ENCODE measurements around the gene GRM7.

Gene GRM7

DNA sequence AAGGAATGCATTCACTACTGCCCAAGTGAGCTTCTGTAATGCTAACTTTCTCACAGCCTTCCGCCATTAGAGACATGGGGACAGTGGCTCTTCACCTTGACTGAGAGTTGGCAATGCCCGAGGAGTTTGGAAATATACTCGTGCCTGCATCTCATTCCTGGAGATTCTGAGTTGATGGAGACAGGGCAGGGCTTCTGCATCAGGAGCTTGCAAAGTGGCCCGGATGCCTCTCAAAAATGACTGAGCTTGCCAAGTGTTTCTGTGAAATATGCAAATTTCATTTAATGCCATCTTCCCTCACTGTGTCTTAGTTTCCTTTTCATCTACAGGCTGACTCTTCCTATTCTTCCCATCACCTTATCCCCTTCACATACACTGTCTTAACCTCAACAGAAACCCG is 346.2 kb downstream of the GRM7 start:
- Mint-ChIP-seq H3K27me3 (no peaks in the 10 kb centered on the region), H3K27ac (no peak overlapping the region), H3K4me1 (ENCODE audit: low read depth) (no peaks in the 10 kb centered on the region), H3K36me3 (ENCODE audit: low read depth) (no peaks in the 10 kb centered on the region), H3K4me3 (no peak overlapping the region), H3K9me3 (peaks cover 5% of the 10 kb centered on the region)

DNA sequence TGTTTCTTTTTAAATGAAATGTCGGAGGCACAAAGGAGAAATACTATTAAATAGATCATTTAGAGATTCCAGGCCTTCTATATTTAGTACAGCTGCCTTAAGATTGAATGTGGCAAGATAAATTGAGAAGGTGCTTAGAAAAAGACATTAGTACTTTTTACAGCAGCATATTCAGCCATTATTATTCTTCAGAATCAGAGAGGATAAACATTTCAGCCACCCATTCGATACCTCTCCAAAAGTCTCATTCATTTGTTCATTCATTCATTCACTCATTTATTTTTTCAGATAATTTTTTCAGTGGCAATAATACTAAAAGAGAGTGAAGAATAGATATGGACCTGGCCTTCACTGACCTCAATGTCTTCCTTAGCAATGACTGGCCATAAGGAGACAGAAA is 347.0 kb downstream of the GRM7 start:
- Mint-ChIP-seq H3K36me3 (ENCODE audit: low read depth) (no peaks in the 10 kb centered on the region), H3K9me3 (peaks cover 3% of the 10 kb centered on the region), H3K27ac (no peak overlapping the region), H3K4me1 (ENCODE audit: low read depth) (no peaks in the 10 kb centered on the region), H3K4me3 (no peak overlapping the region), H3K27me3 (no peaks in the 10 kb centered on the region)

DNA sequence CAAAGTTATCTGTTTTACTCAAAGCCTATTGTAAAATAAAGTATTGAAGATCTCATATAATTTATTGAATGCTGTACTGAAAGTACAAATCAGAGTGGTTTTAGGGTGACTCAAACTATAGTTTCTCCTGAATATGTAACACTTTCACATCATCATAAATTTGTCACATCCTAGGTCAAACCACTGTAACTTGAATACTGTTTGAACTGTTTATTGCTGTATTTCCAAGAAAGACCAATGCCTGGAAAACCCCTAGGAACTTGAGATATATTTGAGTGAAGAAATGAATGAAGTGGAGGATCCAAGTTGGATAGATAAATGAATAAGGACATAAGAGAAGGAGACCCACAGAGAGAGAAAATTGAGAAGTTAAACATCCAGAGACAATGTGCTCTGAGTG is 348.2 kb downstream of the GRM7 start:
- H3K36me3 Mint-ChIP-seq (ENCODE audit: low read depth): no peaks in the 10 kb centered on the region
- no peaks in the 10 kb centered on the region for H3K4me1 Mint-ChIP-seq (ENCODE audit: low read depth)
- no peak overlapping the region for H3K4me3 Mint-ChIP-seq
- H3K27ac Mint-ChIP-seq: no peak overlapping the region
- H3K27me3 Mint-ChIP-seq: no peaks in the 10 kb centered on the region
- no peaks in the 10 kb centered on the region for H3K9me3 Mint-ChIP-seq

DNA sequence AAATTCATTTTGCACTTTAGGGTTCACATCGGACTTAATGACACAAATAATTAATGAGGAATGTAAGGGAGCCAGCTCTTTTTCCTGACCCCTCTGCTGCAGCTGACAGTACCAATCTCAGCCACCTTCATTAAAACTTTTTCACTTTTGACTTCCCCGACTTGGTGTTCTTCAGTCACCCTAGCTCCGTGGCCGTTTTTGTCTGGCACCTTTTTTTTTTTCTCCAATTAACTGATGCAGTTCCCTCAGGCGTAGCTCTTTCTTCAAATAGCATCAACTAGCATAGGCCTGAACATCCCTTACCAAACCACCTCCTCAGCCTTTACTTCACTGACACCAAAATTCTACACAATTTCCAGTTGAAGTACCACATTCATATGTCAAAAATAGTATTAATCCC is 350.8 kb downstream of the GRM7 start:
- H3K27ac Mint-ChIP-seq: no peak overlapping the region
- no peaks in the 10 kb centered on the region for H3K4me1 Mint-ChIP-seq (ENCODE audit: low read depth)

DNA sequence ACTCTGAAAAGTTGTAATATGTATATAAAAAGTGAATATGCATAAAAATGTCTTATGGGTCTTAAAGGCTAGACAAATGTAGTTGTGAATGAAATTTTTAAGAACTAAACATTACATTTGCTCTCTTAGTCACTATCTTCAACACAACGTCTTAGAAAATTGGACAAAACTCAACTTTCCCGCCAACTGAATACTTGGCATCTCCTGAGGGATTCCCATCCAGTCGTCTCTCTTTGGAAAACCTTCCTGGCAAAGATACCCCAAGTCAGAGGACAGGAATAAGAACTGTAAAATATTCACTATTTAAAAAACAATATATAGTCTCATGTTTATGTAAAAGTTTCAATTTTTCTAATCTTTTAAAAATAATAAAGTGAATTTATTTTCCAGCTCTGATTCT is 354.8 kb downstream of the GRM7 start:
- no peak overlapping the region for H3K4me3 Mint-ChIP-seq
- H3K27me3 Mint-ChIP-seq: no peaks in the 10 kb centered on the region
- no peaks in the 10 kb centered on the region for H3K4me1 Mint-ChIP-seq (ENCODE audit: low read depth)
- H3K9me3 Mint-ChIP-seq: no peaks in the 10 kb centered on the region
- H3K36me3 Mint-ChIP-seq (ENCODE audit: low read depth): no peaks in the 10 kb centered on the region
- H3K27ac Mint-ChIP-seq: no peak overlapping the region

More for the DNA sequence above, 350.8 kb downstream of the GRM7 start:
- Mint-ChIP-seq H3K27me3 (no peaks in the 10 kb centered on the region), H3K36me3 (ENCODE audit: low read depth) (no peaks in the 10 kb centered on the region), H3K9me3 (no peaks in the 10 kb centered on the region), H3K4me3 (no peak overlapping the region)

DNA sequence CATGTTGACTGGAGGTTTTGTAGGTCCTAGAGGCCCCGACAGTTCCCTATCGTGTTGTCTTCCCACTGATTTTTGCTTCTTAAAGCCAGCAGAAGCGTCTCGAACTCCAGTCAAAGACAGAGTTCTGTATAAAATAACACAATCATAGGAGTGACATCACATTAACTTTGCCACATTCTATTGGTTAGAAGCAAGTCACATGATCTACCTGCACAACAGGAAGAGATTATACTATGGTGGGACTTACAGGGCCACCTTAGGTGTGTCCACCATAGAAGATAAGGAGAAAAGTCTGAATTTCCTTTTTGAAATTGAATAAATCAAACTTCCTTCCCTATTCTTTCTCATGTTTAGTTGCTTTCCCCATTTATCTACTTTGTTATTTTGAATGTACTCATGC is 365.5 kb downstream of the GRM7 start:
- H3K27me3 Mint-ChIP-seq: no peaks in the 10 kb centered on the region
- H3K4me3 Mint-ChIP-seq: no peak overlapping the region
- no peaks in the 10 kb centered on the region for H3K36me3 Mint-ChIP-seq (ENCODE audit: low read depth)
- H3K9me3 Mint-ChIP-seq: peaks cover 7% of the 10 kb centered on the region
- H3K4me1 Mint-ChIP-seq (ENCODE audit: low read depth): no peaks in the 10 kb centered on the region
- no peak overlapping the region for H3K27ac Mint-ChIP-seq

DNA sequence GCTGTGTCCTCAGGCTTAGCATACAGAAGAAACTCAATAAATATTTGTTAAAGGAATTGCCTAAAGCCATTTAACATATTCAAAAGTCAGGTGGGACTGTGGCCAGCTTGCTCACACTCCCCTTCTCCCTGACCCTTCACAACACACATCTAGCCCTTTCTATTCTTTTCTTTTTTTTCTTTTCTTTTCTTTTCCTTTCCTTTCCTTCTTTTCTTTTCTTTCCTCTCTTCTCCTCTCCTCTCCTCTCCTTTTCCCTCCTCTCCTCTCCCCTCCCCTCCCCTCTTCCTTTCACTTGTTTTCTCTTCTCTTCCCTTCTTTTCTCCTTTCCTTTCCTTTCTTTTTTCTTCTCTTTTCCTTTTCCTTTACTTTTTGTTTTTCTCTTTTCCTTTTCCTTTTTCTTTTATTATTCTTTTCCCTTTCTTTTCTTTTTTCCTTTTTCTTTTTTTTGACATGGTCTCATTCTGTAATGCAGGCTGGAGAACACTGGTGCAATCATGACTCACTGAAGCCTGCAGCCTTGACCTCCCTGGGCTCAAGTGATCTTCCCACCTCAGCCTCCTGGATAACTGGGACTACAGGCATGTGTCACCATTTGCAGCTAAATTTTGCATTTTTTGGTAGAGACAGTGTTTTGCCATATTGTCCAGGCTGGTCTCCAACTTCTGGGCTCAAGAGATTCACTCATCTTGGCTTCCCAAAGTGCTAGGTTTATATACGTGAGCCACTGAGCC is 377.8 kb downstream of the GRM7 start:
- H3K36me3 Mint-ChIP-seq (ENCODE audit: low read depth): no peaks in the 10 kb centered on the region
- no peak overlapping the region for H3K4me3 Mint-ChIP-seq
- no peak overlapping the region for H3K27ac Mint-ChIP-seq
- H3K27me3 Mint-ChIP-seq: no peaks in the 10 kb centered on the region
- peaks cover 13% of the 10 kb centered on the region for H3K9me3 Mint-ChIP-seq
- H3K4me1 Mint-ChIP-seq (ENCODE audit: low read depth): no peaks in the 10 kb centered on the region

DNA sequence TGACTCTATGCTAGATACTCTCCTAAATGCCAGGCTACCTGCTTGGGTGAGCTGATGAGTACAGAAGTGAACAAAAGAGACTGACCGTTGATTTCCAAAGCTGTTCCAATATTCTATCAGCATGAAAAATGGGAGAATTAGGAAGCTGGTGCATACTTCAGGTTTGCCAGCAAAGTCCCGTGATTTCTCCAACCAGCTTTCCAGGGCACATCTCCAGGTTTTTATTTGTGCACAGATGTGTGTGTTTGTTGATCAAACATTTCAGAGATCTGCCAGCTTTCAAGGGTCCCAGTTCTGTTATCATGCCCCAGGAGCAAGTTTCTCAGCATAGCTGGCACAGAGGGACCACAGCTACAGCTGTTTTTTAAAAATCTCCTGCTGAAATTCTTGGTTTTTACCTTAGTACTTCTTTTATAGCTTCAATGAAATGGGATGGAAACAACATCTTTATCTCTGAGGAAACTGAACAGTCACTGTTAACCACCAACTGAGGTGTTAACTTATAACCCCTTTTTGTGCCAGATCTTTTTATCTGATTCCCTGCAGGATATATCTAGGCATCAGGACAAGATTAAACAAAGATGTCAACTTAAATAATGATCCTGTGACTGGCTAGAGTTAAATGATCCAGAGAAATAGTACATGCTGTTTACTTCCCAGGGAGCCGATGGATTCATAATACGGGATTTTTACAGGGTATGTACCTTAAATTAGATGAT is 380.8 kb downstream of the GRM7 start:
- H3K4me1 Mint-ChIP-seq (ENCODE audit: low read depth): no peaks in the 10 kb centered on the region
- no peak overlapping the region for H3K27ac Mint-ChIP-seq
- H3K36me3 Mint-ChIP-seq (ENCODE audit: low read depth): no peaks in the 10 kb centered on the region
- H3K9me3 Mint-ChIP-seq: peaks cover 10% of the 10 kb centered on the region
- H3K27me3 Mint-ChIP-seq: no peaks in the 10 kb centered on the region
- no peak overlapping the region for H3K4me3 Mint-ChIP-seq

DNA sequence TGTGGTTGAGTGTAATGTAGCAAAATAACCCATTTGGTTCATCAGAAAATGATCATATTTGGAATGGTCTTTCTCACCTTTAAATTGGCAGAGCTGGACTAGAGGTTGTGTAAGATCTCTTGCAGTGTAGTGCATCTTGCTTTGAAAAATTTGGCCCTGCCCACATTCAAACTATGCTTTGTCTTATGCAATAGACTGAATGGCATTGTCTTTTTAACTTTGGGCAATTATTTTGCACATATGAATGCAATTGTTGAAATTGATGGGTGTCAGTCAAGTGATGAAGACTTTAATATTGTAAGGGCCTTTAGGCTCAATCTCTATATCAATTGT is 381.4 kb downstream of the GRM7 start:
- H3K4me1 Mint-ChIP-seq (ENCODE audit: low read depth): no peaks in the 10 kb centered on the region
- no peak overlapping the region for H3K27ac Mint-ChIP-seq
- H3K27me3 Mint-ChIP-seq: no peaks in the 10 kb centered on the region
- H3K36me3 Mint-ChIP-seq (ENCODE audit: low read depth): no peaks in the 10 kb centered on the region
- no peak overlapping the region for H3K4me3 Mint-ChIP-seq
- H3K9me3 Mint-ChIP-seq: peaks cover 9% of the 10 kb centered on the region

DNA sequence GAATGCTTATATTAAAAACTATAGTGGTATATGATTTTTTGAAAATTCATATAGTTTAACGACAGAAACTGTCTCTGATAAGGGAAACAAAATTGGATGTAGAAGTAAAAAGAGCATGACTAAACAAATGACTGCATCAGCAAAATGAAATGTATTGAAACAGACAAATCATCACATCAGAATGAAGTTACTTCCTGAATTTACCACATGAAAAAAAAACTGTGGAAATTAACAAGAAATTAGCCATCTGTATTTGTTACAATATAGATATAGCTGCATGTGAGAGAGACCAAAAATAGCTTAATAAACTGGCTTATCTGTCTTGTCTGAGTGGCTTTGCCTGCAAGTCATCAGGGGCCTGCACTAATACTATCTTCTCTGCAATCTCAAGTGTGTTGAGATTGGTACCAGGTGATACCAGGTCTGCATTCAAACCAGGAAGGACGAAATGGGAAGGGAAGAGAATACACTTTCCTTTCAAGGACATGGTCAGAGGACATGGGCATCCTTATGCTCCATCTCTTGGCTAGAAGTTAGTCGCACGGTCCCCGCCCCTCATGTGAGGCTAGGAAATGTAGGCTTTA is 388.7 kb downstream of the GRM7 start:
- H3K36me3 Mint-ChIP-seq (ENCODE audit: low read depth): no peaks in the 10 kb centered on the region
- no peaks in the 10 kb centered on the region for H3K9me3 Mint-ChIP-seq
- H3K4me3 Mint-ChIP-seq: no peak overlapping the region
- H3K27me3 Mint-ChIP-seq: no peaks in the 10 kb centered on the region
- H3K4me1 Mint-ChIP-seq (ENCODE audit: low read depth): no peaks in the 10 kb centered on the region
- H3K27ac Mint-ChIP-seq: no peak overlapping the region

DNA sequence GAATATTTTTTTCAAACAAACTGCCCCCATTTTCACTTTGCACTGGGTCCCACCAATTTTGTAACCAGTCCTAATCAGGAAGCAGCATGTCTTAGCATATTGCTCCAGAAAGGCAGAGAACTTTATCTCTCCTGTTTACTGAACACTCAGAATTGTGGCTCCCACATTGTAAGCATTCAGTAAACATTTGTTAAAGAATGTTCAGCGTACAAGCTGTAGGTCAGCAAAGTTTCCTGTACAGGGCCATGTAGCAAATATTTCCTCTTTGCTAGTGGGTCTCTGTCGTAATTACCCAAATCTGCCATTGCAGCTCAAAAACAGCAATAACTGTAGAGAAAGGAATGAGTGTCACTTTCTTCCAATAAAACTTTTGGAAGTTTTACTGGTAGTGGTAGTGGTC is 393.3 kb downstream of the GRM7 start:
- Mint-ChIP-seq H3K9me3 (peaks cover 5% of the 10 kb centered on the region), H3K27me3 (no peaks in the 10 kb centered on the region), H3K27ac (no peak overlapping the region), H3K36me3 (ENCODE audit: low read depth) (no peaks in the 10 kb centered on the region), H3K4me1 (ENCODE audit: low read depth) (no peaks in the 10 kb centered on the region), H3K4me3 (no peak overlapping the region)

DNA sequence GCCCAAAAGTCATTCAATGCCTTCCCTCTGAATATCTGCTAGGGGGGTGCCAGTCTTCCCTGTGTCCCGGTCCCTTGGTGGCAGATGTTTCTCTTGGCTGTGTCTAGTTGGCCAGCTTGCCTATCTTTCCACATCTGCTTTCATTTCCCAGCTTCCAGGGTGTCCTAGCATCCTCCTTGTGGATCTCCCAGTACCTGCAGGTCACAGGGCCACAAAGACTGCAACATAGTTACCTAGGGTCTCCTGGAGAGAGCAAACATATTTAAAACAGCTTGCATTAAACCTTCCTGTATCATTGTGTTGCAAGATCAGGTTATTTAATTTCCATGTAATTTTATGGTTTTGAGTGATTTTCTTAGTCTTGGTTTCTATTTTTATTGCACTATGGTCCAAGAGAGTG is 400.1 kb downstream of the GRM7 start:
- Mint-ChIP-seq H3K4me3 (no peak overlapping the region), H3K36me3 (ENCODE audit: low read depth) (no peaks in the 10 kb centered on the region), H3K4me1 (ENCODE audit: low read depth) (no peaks in the 10 kb centered on the region), H3K27ac (no peak overlapping the region), H3K27me3 (no peaks in the 10 kb centered on the region), H3K9me3 (peaks cover 5% of the 10 kb centered on the region)

DNA sequence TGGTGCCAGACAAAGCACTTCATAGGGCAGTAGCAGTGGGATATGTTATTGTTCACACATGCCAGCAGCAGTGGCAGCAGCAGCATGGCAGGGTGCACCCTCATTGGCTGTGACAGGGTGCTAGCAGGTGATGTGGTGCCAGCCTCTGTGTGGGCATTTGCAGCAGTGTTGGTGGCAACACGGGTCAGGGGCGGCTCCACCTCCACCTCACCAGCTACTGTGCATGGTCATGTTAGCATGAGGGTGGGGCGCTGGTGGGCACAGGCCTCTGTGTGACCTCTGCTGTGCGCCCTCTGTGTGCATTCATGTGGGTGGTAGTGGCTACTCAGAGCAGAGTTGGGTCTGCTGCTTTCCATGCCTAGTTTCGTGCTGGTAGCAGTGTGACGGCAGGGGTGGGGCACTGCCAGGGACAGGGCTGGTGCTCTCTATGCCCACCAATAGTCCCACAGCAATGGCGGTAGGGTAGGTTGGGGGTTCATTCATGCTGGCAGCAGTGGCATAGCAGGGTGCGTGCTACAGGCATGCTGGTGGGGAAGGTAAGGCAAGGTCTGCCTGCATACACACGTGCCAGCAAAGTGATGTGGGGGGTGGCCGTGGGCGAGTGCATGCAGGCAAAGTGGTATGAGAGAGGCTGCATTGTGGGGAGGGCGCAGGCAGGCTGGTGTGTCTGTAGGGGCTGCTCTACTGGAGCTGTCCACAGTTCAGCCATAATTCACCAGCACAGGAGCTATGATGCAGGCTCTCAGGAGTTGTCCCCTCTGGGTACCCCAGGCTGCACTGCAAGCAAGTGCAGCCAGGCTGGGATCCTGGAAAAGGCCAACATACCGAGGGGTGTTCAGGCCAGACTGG is 402.7 kb downstream of the GRM7 start:
- H3K36me3 Mint-ChIP-seq (ENCODE audit: low read depth): no peaks in the 10 kb centered on the region
- H3K4me3 Mint-ChIP-seq: no peak overlapping the region
- H3K9me3 Mint-ChIP-seq: no peaks in the 10 kb centered on the region
- no peak overlapping the region for H3K27ac Mint-ChIP-seq
- H3K4me1 Mint-ChIP-seq (ENCODE audit: low read depth): no peaks in the 10 kb centered on the region
- H3K27me3 Mint-ChIP-seq: no peaks in the 10 kb centered on the region

DNA sequence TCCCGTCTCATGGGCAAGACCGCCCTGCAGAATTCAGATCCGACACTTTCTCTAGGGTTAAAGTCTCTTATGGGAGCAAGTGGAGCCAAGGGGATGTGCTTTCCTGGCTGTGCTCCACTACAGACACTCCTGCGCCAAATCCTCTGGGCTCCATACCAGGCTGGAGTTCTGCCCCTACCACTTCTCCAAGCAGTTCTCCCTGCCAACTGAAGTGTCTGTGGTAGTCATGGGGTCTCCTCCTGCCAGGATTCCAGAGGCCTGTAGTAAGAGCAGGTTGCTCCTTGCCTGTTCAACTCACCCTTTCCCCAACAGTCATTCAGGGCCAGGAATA is 403.2 kb downstream of the GRM7 start:
- Mint-ChIP-seq H3K27me3 (no peaks in the 10 kb centered on the region), H3K36me3 (ENCODE audit: low read depth) (no peaks in the 10 kb centered on the region), H3K9me3 (no peaks in the 10 kb centered on the region), H3K4me3 (no peak overlapping the region), H3K4me1 (ENCODE audit: low read depth) (no peaks in the 10 kb centered on the region), H3K27ac (no peak overlapping the region)

DNA sequence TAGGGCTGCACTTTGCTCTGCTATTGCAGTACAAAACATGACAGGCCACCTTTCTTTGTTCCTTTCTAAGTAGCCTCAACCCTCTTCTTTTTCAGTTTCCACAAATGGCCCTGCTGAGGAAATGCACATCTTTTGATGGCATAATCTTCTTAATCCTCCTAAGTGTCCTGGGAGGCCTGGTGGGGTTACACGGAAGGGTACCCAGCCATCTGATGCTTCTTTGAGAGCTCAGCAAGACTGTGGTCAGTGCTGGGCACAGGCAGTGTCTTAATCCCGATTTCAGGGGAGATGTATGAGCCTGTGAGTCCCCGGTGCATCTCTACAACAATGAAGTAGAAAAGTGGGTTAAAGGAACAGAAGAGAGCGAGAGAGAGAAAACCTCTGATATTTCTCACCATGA is 404.8 kb downstream of the GRM7 start:
- Mint-ChIP-seq H3K4me3 (no peak overlapping the region), H3K36me3 (ENCODE audit: low read depth) (no peaks in the 10 kb centered on the region), H3K9me3 (no peaks in the 10 kb centered on the region), H3K4me1 (ENCODE audit: low read depth) (no peaks in the 10 kb centered on the region), H3K27ac (no peak overlapping the region), H3K27me3 (no peaks in the 10 kb centered on the region)
